ENCODE measurements around the gene NUMA1. TPM values are rescaled to one million over a fixed set of nuclear protein-coding genes. Genes with fewer than 3 reads are reported as not detected.

NUMA1 gene
- total and polyA plus RNA-seq, 2 experiments from 2014 or later: 33.2 to 104 TPM

- TF ChIP-seq ZNF331 (CRISPR knock-in tag; IDR thresholded peaks at IDR 0.05; ENCODE audit: low read depth) (no peak), POLR2AphosphoS5 (IDR thresholded peaks at IDR 0.05; ENCODE audit: low read depth) (no peak), EZH2 (IDR thresholded peaks at IDR 0.05; ENCODE audit: low read depth, unreplicated experiment) (no peak), EZH2phosphoT487 (IDR thresholded peaks at IDR 0.05; ENCODE audit: unreplicated experiment) (no peak), CREB1 (CRISPR knock-in tag; IDR thresholded peaks at IDR 0.05; ENCODE audit: low read depth) (no peak), CTCF (conservative IDR thresholded peaks at IDR 0.05; ENCODE audit: low read depth in 2 of 2) (no peak), NANOG (IDR thresholded peaks at IDR 0.05; ENCODE audit: borderline replicate concordance) (no peak), JUNB (IDR thresholded peaks at IDR 0.05; ENCODE audit: unreplicated experiment) (no peak), STAT1 (IDR thresholded peaks at IDR 0.05; ENCODE audit: unreplicated experiment) (no peak)
- TF ChIP-seq, protein P1, sequence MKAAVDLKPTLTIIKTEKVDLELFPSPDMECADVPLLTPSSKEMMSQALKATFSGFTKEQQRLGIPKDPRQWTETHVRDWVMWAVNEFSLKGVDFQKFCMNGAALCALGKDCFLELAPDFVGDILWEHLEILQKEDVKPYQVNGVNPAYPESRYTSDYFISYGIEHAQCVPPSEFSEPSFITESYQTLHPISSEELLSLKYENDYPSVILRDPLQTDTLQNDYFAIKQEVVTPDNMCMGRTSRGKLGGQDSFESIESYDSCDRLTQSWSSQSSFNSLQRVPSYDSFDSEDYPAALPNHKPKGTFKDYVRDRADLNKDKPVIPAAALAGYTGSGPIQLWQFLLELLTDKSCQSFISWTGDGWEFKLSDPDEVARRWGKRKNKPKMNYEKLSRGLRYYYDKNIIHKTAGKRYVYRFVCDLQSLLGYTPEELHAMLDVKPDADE (IDR thresholded peaks at IDR 0.05): no peak
Observed at GRCh38 chr11:71977090-71977489, 103.3 kb downstream of the NUMA1 start (continued).

DNA sequence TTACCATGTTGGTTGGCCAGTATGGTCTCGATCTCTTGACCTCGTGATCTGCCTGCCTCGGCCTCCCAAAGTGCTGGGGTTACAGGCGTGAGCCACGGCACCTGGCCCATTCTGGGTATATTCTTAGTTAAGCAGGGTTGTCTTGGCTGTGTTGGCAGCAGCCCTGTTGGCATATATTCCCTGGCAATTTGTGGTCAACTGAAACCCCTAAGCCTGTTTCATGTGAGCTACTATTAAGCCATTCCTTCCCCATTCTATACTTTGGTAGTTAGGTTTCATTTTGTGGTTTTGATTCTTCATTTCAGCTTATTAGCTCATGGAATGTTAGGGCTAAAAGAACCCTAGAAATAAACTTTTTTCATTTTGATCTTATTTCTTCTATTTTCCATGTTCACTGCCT lies 103.8 kb downstream of the NUMA1 start:
- Histone ChIP-seq H3K4me1 (ENCODE audit: insufficient read depth) (no peaks in the 10 kb centered on the region), H3K9me2 (ENCODE audit: insufficient read depth) (no peaks in the 10 kb centered on the region), H3K4me2 (no peak overlapping the region), H4K20me1 (replicated peaks; ENCODE audit: insufficient read depth) (peaks cover 19% of the 10 kb centered on the region), H3K36me3 (ENCODE audit: insufficient read depth) (no peaks in the 10 kb centered on the region; the same call in 1 of the 2 replicates), H3K27me3 (ENCODE audit: insufficient read depth) (no peaks in the 10 kb centered on the region), H3K79me2 (replicated peaks; ENCODE audit: insufficient read depth) (peaks cover 15% of the 10 kb centered on the region), H3K27ac (ENCODE audit: low read depth) (no peak overlapping the region), H3F3A (replicated peaks; ENCODE audit: low read depth) (no peaks in the 10 kb centered on the region), H3K4me3 (no peak overlapping the region), H2AFZ (no peak overlapping the region)
- DNase-seq (ENCODE audit: low spot score) (no peak), ATAC-seq (no peak)
- Mint-ChIP-seq H3K36me3 (ENCODE audit: low read depth) (peaks cover 16% of the 10 kb centered on the region), H3K4me1 (no peaks in the 10 kb centered on the region; the same call in 2 of the 3 replicates), H3K4me3 (no peak overlapping the region), H3K9me3 (no peaks in the 10 kb centered on the region), H3K27ac (no peak overlapping the region), H3K27me3 (ENCODE audit: insufficient read depth, low read depth, poor library complexity) (peaks cover 2% of the 10 kb centered on the region)
- TF ChIP-seq POLR2AphosphoS5 (IDR thresholded peaks at IDR 0.05; ENCODE audit: low read depth) (no peak), NANOG (IDR thresholded peaks at IDR 0.05; ENCODE audit: borderline replicate concordance) (no peak), ZNF114 (CRISPR knock-in tag; IDR thresholded peaks at IDR 0.05) (no peak)

GRCh38 chr11:71971680-71972079 lies 108.7 kb downstream of the NUMA1 start:
- Histone ChIP-seq H3K27me3 (ENCODE audit: insufficient read depth) (no peaks in the 10 kb centered on the region), H4K20me1 (replicated peaks; ENCODE audit: insufficient read depth) (peaks cover 29% of the 10 kb centered on the region), H3K4me2 (no peak overlapping the region), H3K4me1 (ENCODE audit: insufficient read depth) (no peaks in the 10 kb centered on the region), H2AFZ (no peak overlapping the region), H3F3A (replicated peaks; ENCODE audit: low read depth) (no peaks in the 10 kb centered on the region), H3K79me2 (replicated peaks; ENCODE audit: insufficient read depth) (no peaks in the 10 kb centered on the region; the same call in 1 of the 2 replicates), H3K4me3 (no peak overlapping the region), H3K36me3 (ENCODE audit: insufficient read depth) (peaks cover 4% of the 10 kb centered on the region; the same call in 1 of the 2 replicates), H3K27ac (ENCODE audit: low read depth) (no peak overlapping the region), H3K9me2 (ENCODE audit: insufficient read depth) (no peaks in the 10 kb centered on the region)
- Mint-ChIP-seq H3K36me3 (ENCODE audit: low read depth) (peaks cover 12% of the 10 kb centered on the region; the same call in 2 of the 3 replicates), H3K27me3 (ENCODE audit: insufficient read depth, low read depth, poor library complexity) (peaks cover 2% of the 10 kb centered on the region), H3K4me3 (no peak overlapping the region), H3K9me3 (no peaks in the 10 kb centered on the region), H3K4me1 (no peaks in the 10 kb centered on the region), H3K27ac (no peak overlapping the region)
- no peak for DNase-seq (ENCODE audit: low spot score)
- no peak for ATAC-seq
- TF ChIP-seq STAT1 (IDR thresholded peaks at IDR 0.05; ENCODE audit: unreplicated experiment) (no peak), CTCF (conservative IDR thresholded peaks at IDR 0.05; ENCODE audit: low read depth in 2 of 2) (no peak), POLR2AphosphoS5 (IDR thresholded peaks at IDR 0.05; ENCODE audit: low read depth) (no peak), EZH2 (IDR thresholded peaks at IDR 0.05; ENCODE audit: low read depth, unreplicated experiment) (no peak), NANOG (IDR thresholded peaks at IDR 0.05; ENCODE audit: borderline replicate concordance) (no peak)
